ENCODE measurements around the gene ACYP2.
"Not testable (repeated sequence)": the region's sequence is repeated elsewhere in the genome, so short reads cannot be mapped to it uniquely, and the experiment has no call there.

Gene ACYP2

GRCh38 chr2:54107903-54108615 is 7.4 kb upstream of the ACYP2 start:
- no peak for TF ChIP-seq CTCF (IDR thresholded peaks at IDR 0.05; ENCODE audit: low read depth, low read length, missing control alignments)
- no peak overlapping the region for H3K4me3 ChIP-seq (ENCODE audit: low read depth, low read length)
- DNase-seq (ENCODE audit: low read depth): no peak

GRCh38 chr2:54109848-54110247 is 5.6 kb upstream of the ACYP2 start:
- TF ChIP-seq CTCF (IDR thresholded peaks at IDR 0.05; ENCODE audit: low read depth, low read length, missing control alignments): no peak
- no peak for DNase-seq (ENCODE audit: low read depth)

GRCh38 chr2:54114479-54114878 is 936 bp upstream of the ACYP2 start:
- H3K4me3 ChIP-seq (ENCODE audit: low read depth, low read length): peak overlapping the region; percentile 76; the same call in 1 of the 2 replicates
- DNase-seq (ENCODE audit: low read depth): not testable (repeated sequence)

More at GRCh38 chr2:54109848-54110247, 5.6 kb upstream of the ACYP2 start:
- H3K4me3 ChIP-seq (ENCODE audit: low read depth, low read length): no peak overlapping the region

GRCh38 chr2:54114936-54115283 is 505 bp upstream of the ACYP2 start:
- H3K4me3 ChIP-seq (ENCODE audit: low read depth, low read length): peak overlapping the region; percentile 76
- DNase-seq (ENCODE audit: low read depth): no peak
- no peak for TF ChIP-seq CTCF (IDR thresholded peaks at IDR 0.05; ENCODE audit: low read depth, low read length, missing control alignments)

GRCh38 chr2:54116598-54116997 is 1.2 kb downstream of the ACYP2 start:
- not testable (repeated sequence) for DNase-seq (ENCODE audit: low read depth); H3K4me3 ChIP-seq (ENCODE audit: low read depth, low read length)

- DNase-seq (ENCODE audit: low read depth): no peak
- TF ChIP-seq CTCF (IDR thresholded peaks at IDR 0.05; ENCODE audit: low read depth, low read length, missing control alignments): no peak
Observed at GRCh38 chr2:54120950-54121349, 5.5 kb downstream of the ACYP2 start.

GRCh38 chr2:54122171-54122935 is 6.9 kb downstream of the ACYP2 start:
- H3K4me3 ChIP-seq (ENCODE audit: low read depth, low read length): no peak overlapping the region
- DNase-seq (ENCODE audit: low read depth): no peak
- no peak for TF ChIP-seq CTCF (IDR thresholded peaks at IDR 0.05; ENCODE audit: low read depth, low read length, missing control alignments)

More at GRCh38 chr2:54120950-54121349, 5.5 kb downstream of the ACYP2 start:
- no peak overlapping the region for H3K4me3 ChIP-seq (ENCODE audit: low read depth, low read length)

- no peak overlapping the region for H3K4me3 ChIP-seq (ENCODE audit: low read depth, low read length)
- DNase-seq (ENCODE audit: low read depth): no peak
- TF ChIP-seq CTCF (IDR thresholded peaks at IDR 0.05; ENCODE audit: low read depth, low read length, missing control alignments): no peak
Observed at GRCh38 chr2:54122939-54123338, 7.5 kb downstream of the ACYP2 start.

- not testable (repeated sequence) for H3K4me3 ChIP-seq (ENCODE audit: low read depth, low read length); DNase-seq (ENCODE audit: low read depth)
Observed at GRCh38 chr2:54127174-54127573, 11.8 kb downstream of the ACYP2 start.
